Right atrium auricular region (tissue), 2 donors: ENCODE results near the gene CST8. TPM values are rescaled to one million over a fixed set of nuclear protein-coding genes. Genes with fewer than 3 reads are reported as not detected.

Experiments
- DNase-seq: peaks from one replicate; pipeline ENCODE4 v3.0.0-alpha.2; 2019; ENCODE audit warnings: low spot score
- H3K27ac ChIP-seq, 2 donors: fragments of 200-600 bp; sonication (generic); 1 replicate in 1 of 2; 2 replicates in 1 of 2; pipeline ENCODE4 v1.5.1; 2016 to 2019
- H3K27me3 ChIP-seq, 2 donors: fragments of 200-600 bp; sonication (generic); one replicate each; pipeline versions ENCODE4 v1.5.1 to v1.6.0; 2017 to 2019
- H3K36me3 ChIP-seq: fragments of 200-600 bp; sonication (generic); one replicate; pipeline ENCODE4 v1.5.1; 2016
- H3K4me1 ChIP-seq, 2 donors: fragments of 200-600 bp; sonication (generic); one replicate each; pipeline versions ENCODE4 v1.5.1 to v1.6.0; 2017 to 2019
- H3K4me3 ChIP-seq, 2 donors: fragments of 200-600 bp; sonication (generic); 1 replicate in 1 of 2; 2 replicates in 1 of 2; pipeline ENCODE4 v1.5.1; 2017 to 2019; ENCODE audit warnings: mild to moderate bottlenecking in 1 of 2, moderate library complexity in 1 of 2
- H3K9me3 ChIP-seq, 2 donors: fragments of 200-600 bp; sonication (generic); one replicate each; pipeline ENCODE4 v1.5.1; 2019
- total RNA-seq, 2 donors: library from RNA; depleted of rRNA; stranded (reverse); fragments of >200 nt; gene quantifications; one replicate each; pipeline ENCODE4 v1.1.0, GENCODE V29; 2016
- TF ChIP-seq, protein P1 (sequence below), 2 donors: fragments of 200-600 bp; sonication (generic); IDR thresholded peaks; one replicate each; pipeline ENCODE4 v1.5.1; 2019; ENCODE audit warnings: antibody characterized with exemption in 2 of 2

CST8 gene
- total RNA-seq, 2 donors from 2014 or later = not detected

DNA sequence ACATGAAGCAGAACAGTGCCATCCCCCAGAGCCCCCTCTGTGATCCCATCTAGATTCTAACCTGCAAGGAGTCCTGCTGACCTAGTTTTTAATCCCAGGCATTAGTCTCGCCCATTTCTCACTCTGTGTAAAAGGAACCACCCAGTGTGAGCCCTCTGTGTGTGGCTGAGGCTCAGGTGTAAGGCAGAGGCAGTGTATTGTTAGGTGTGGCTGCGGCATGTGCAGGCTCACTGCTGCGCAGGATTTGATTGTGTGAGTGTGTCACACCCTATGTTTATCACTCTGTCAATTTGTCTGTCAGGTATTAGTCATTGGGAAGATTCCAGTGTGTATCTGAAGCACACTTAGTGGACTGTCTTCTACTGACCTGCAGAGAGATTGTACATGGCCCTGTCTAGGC is 13.7 kb upstream of the CST8 start:
- no peak for DNase-seq
- TF ChIP-seq, protein P1, sequence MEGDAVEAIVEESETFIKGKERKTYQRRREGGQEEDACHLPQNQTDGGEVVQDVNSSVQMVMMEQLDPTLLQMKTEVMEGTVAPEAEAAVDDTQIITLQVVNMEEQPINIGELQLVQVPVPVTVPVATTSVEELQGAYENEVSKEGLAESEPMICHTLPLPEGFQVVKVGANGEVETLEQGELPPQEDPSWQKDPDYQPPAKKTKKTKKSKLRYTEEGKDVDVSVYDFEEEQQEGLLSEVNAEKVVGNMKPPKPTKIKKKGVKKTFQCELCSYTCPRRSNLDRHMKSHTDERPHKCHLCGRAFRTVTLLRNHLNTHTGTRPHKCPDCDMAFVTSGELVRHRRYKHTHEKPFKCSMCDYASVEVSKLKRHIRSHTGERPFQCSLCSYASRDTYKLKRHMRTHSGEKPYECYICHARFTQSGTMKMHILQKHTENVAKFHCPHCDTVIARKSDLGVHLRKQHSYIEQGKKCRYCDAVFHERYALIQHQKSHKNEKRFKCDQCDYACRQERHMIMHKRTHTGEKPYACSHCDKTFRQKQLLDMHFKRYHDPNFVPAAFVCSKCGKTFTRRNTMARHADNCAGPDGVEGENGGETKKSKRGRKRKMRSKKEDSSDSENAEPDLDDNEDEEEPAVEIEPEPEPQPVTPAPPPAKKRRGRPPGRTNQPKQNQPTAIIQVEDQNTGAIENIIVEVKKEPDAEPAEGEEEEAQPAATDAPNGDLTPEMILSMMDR (IDR thresholded peaks at IDR 0.05) = no peak
- Histone ChIP-seq H3K27me3 (no peaks in the 10 kb centered on the region), H3K4me3 (no peak overlapping the region), H3K36me3 (no peaks in the 10 kb centered on the region), H3K4me1 (no peaks in the 10 kb centered on the region), H3K27ac (no peak overlapping the region), H3K9me3 (no peaks in the 10 kb centered on the region)

DNA sequence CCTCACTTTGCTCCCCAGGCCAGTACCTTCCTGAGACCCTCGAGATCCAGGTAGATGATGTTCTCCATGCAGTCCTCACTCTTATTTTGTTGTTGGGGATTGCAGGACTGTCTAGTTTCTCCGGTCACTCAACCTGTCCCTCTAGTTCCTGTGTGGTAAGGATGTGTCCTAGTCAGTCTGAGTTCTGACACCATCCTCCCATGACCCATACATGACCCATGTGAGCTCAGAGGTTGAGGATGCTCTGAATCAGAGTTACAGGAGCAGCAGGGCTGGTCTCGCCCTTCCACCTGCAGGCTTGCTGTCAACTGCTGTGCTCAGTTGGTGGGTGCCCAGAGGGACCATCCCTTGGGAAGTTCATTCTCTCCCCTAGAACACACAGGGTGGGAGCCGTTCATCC is 11.9 kb upstream of the CST8 start:
- no peak overlapping the region for H3K27ac ChIP-seq
- no peaks in the 10 kb centered on the region for H3K4me1 ChIP-seq
- no peak overlapping the region for H3K4me3 ChIP-seq
- TF ChIP-seq, protein P1 (IDR thresholded peaks at IDR 0.05) = no peak
- H3K9me3 ChIP-seq = no peaks in the 10 kb centered on the region
- no peak for DNase-seq
- no peaks in the 10 kb centered on the region for H3K27me3 ChIP-seq
- no peaks in the 10 kb centered on the region for H3K36me3 ChIP-seq

DNA sequence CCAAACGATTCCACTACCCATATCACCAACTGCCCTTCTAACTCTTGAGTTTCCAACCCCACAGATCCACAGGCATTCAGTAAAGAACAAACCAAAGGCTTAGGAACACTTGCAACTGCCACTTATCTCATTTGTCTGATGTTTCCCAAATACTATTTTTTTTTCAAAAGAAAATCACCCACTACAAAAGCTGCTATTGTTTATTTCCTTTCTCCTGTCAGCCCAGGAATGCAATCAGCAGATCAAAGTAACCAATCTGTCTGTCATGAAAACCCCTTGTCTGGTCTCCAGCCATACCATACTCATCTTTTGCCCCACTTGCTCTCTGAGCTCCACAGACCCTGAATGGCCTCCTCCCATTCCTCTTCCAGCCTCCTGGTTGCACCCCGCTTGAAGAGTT is 8.8 kb upstream of the CST8 start:
- H3K27me3 ChIP-seq = no peaks in the 10 kb centered on the region
- H3K4me1 ChIP-seq = no peaks in the 10 kb centered on the region
- TF ChIP-seq, protein P1 (IDR thresholded peaks at IDR 0.05) = no peak
- no peak for DNase-seq
- H3K9me3 ChIP-seq = no peaks in the 10 kb centered on the region
- H3K4me3 ChIP-seq = no peak overlapping the region
- H3K36me3 ChIP-seq = no peaks in the 10 kb centered on the region
- H3K27ac ChIP-seq = no peak overlapping the region

DNA sequence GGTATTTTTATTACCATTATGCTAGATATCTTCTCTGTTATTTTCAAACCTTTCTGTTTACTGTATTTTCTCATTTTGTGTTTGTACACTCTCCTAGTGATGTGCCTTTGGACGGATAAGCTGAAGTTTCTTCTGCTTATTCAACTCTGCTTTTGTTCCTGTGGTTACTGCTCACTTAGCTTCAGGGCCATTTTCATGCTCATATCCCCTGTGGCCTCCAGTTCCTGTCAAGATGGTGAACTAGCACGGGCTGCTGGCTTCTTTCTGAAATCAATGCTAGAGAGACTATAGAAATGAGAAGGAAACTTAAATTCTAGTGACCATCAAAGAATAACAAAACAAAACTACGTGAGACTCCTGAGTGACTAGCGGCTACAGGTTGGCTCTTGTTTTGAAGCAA is 6.8 kb upstream of the CST8 start:
- H3K27ac ChIP-seq = no peak overlapping the region
- no peaks in the 10 kb centered on the region for H3K36me3 ChIP-seq
- H3K4me1 ChIP-seq = no peaks in the 10 kb centered on the region
- H3K27me3 ChIP-seq = no peaks in the 10 kb centered on the region
- H3K9me3 ChIP-seq = peaks cover 0 to 3% of the 10 kb centered on the region in 2 donors
- DNase-seq = no peak
- TF ChIP-seq, protein P1 (IDR thresholded peaks at IDR 0.05) = no peak
- no peak overlapping the region for H3K4me3 ChIP-seq

DNA sequence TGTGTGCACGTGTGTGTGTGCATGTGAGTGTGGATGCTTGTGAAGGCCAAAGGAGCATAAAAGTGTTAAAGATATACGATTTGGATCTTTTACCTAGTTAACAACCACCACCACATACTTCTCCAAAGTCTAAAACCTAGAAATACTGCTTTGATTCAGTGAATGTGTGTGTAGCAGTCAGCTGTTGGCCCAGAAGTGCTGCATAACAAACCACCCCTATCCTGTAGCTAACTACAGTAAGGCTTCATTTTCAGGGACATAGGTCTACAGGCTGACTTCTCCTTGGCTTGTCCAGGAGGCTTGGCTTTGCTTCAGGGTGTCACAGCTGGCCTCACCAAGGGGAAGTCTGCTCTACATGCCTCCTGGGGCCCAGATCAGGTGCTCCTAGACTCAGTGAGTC is 2.4 kb upstream of the CST8 start:
- Histone ChIP-seq H3K4me1 (no peaks in the 10 kb centered on the region), H3K9me3 (peaks cover 0 to 3% of the 10 kb centered on the region in 2 donors), H3K27ac (no peak overlapping the region), H3K4me3 (no peak overlapping the region), H3K36me3 (no peaks in the 10 kb centered on the region), H3K27me3 (no peaks in the 10 kb centered on the region)
- no peak for DNase-seq
- TF ChIP-seq, protein P1 (IDR thresholded peaks at IDR 0.05) = no peak

DNA sequence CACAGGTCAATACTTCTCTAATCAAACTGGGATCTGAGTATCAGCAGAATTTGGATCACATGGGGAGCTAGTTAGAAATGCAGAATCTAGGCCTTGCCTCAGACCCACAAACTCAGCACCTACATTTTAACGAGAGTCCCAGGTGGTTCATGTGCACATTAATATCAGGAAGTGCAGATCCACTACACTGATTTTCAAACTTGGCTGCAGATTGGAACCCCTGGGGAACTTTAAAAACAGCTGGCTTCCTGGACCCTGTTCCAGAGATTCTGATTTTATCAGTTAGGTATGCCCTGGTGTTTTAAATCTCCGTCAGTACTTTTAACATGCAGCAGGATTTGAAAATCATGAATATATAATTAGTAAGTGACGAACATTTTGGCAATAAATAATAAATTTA is 1.9 kb upstream of the CST8 start:
- DNase-seq = no peak
- Histone ChIP-seq H3K9me3 (peaks cover 0 to 3% of the 10 kb centered on the region in 2 donors), H3K27ac (no peak overlapping the region), H3K4me3 (no peak overlapping the region), H3K4me1 (no peaks in the 10 kb centered on the region), H3K27me3 (no peaks in the 10 kb centered on the region), H3K36me3 (no peaks in the 10 kb centered on the region)
- TF ChIP-seq, protein P1 (IDR thresholded peaks at IDR 0.05) = no peak
